Measurements from ENCODE around the gene EXOC3L4.

The EXOC3L4 gene

DNA sequence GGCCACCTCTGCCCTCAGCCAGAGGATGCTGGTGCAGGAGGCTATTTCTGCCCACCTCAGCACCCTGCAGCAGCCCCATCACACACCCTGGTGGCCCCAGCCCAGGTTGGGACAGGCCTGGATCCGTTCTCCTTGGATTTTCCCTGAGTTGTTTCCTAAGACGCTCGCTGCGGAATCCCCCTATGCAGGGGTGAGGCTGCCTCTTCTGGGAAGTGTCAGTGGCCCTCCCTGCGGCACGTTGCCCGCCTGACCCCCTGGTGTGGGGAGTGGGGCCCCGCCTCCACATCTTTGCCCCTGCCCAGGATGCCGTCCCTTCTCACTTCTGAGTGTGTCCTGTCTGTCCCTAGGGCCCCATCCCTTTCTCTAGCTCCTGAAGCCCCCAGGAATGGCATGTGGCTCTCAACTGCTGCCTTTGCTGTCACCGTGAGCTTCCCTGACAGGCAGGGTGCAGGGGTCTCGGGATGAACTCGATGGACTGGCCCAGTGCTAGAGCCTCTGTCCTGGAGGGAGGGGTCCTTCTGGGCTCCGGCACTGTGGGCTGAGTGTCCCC is 594 bp upstream of the EXOC3L4 start:
- DNase-seq: no peak

DNA sequence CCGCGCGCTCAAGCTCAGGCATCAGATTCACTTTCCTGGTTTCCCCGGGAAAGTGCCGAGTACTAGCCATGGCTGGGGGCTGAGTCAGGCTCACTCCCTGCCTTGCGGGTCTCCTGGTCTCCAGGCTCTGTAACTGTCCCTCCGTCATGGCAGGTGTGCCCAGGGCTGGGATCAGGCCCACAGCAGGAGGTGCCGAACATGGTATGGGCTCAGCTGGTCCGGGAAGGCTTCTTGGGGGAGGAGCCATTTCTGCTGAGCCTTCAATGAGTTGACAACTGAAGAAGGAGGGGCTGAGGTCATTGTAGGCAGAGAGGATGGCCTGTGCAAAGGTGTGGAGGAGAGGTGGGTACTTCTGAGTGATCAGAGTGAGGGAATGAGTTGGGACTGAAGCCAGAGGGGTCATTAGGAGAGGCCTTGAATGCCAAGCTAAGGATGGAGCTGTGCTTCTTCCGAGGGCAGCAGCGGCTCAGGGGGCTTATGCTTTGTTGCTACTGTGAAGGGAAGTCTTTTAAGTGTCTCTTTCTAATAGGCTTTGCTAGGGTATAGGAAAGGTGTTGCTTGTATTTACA is 769 bp downstream of the EXOC3L4 start:
- no peak for DNase-seq

DNA sequence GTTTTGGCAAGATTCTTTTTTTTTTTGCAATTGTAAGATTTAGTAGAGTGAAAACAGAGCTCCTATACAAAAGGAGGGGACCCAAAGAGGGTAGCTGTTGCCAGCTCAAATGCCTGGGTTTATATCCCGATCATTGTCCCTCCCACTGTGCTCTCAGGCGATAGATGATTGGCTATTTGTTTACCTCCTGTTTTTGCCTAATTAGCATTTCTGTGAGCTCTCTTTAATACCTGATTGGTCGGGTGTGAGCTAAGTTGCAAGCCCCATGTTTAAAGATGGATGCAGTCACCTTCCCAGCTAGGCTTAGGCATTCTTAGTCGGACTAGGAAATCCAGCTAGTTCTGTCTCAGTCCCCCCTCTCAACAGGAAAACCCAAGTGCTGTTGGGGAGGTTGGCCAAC is 1.9 kb downstream of the EXOC3L4 start:
- no peak for DNase-seq

DNA sequence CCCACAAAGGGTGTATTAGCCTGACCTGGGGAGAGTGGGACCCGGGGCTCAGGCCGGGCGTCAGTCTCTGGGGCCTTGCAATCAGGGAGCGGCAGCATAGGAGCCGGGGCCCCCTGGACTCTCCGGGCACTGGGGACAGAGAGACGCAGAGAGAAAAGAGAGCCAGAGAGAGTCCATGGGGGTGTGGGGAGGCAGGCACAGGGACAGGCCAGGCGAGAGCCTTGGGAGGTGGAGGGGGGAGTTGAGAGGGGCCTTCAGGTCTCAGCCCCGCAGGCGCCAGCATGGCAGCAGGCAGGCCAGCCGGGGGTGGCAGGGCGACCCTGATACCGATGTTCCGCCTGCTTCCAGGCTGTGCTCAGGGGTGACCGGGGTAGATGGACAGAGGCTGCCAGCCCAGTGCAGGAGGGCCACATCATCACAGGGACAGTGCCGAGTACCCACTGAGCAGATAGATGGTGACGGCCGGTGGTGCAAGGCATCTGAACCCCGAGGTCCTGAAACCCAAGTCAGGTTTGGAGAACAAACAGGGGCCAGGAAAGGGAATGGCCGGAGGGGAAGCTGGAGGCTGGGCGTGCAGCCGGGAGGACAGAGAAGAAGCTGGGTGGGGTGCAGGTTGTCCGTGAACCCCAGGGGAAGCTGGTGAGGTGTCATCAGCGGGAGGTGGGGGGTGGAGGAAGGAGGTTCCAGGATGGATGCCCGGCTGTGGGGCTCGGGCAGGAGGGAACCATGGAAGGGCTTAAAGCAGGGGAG is 2.9 kb downstream of the EXOC3L4 start:
- no peak for DNase-seq

DNA sequence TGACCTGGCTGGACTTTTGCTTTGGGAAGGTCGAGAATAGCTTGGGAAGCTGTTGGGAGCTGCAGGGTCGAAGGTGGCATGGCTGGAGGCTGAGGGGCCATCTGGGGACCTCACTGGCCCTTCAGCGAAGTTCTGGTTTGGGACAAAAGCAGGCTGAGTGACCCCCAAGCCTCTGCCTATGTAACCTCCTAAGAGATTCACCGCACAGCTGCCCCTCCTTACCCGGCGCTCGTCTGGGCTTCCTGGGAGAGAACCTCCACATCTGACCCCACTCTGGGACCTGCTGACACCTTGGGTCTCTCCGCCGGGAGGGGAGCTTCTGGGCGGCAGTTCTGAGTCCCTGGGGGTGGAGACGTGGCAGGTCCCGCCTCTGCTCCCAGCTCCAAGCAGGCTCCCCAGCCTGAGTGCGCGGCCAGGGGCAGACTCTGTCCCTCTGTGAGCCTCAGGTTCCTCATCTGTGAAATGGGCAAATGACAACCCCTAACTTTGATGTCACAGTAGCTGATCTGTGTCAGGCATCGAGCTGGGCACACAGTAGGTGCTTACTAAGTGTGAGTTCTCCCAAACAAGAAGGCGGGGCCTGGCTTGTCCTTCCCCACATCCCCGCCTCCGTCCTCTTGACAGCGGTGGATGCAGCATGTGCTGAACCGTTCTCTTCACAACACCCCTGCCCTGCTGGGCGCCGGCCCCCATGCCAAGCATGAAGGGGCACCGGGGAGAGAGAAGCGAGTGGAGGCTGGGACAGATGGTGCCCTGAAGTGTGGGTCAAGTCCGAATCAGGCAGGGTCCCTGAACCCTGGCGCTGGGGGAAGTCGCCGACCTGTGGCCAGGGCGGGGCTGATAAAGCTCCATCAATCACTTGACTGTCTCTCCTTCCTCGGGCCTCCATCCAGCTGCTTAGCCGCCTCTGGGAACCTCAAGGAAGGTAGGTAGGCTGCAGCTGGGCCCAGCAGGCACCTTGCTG is 3.8 kb downstream of the EXOC3L4 start:
- DNase-seq: no peak

DNA sequence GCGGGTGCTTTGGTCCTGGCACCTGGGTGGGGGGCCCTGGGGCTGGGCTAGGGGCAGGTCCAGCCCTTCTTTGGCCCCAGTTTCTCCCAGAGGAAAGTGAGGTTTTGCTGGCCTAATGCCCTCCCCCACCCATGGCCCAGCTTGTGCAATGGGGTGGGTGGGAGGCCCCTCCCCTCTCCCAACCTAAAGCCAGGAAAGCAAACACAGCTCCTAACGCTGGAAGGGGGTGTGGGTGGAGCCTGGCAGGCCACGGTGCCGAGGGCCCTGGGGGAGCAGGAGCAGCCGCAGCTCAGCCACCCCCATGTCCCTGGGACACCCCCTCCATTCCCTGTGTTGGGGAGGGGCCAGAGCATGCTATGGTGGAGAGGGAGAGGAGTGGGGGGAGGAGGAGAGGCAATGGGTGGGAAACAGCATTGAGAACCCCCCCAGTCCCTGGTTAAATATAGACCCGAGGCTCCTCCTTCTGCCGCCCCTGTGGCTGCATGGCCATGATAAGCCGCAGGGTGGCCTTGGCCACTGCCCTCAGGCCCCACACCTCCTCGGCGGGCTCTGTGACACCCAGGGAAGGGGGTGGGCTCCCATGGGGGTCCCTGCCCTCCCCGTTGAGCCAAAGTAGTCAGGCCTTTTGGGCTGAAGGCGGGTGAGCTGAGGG is 4.7 kb downstream of the EXOC3L4 start:
- DNase-seq: no peak

DNA sequence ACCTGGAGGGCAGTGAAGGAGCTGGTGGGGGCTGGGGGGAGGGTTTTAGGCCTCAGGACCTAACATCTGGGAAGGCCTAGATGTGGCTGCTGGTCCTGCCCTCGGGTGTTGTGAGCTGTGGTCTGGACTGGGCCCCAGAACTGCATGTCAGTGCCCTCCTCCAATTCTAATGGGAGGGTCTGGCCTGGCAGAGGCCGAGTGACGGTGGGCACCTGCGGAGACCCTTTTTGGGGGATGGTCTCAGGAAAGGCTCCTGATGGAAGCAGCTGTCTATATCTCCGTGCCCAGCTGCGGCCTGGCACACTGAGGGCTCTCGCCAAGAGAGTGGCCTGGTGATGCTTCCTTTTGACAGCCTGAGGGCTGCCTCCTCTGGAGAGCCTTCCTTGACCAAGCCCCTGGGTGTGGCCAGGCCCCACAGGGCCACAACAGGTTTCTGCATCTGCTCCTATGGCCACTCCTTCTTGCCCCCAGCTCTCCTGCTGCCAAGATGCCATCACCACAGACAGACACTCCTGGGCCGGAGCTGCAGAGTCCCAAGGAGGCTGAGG is 5.3 kb downstream of the EXOC3L4 start:
- no peak for DNase-seq

DNA sequence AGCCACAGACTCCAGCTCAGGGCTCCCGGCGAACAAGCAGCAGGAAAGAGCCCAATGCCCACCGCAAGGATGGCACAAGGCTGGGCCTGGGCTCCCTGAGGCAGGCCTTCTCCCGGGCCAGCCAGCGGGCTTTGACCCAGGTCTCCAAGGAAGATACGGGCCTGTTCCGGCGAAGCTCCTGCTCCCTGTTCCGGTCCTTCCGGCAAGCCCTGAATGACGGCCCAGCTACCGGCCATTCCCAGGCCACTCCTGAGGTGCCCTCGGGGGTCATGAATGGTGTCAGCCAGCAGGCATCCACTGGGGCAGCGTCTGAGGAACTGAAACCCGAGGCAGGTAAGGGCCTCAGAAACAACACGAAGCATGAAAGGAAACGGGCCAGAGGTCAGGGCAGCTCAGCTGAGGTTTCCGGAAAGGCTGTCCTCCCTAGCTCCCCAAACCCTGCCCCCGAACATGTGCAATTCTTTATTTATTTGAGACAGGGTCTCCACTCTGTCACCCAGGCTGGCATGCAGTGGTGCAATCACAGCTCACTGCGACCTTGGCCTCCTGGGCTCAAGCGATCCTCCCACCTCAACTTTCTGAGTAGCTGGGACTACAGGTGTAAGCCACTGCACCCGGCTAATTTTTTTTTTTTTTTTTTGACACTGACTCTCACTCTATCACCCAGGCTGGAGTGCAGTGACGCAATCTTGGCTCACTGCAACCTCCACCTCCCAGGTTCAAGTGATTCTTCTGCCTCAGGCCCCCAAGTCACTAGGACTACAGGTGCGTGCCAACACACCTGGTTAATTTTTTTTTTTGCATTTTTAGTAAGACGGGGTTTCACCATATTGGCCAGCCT is 6.0 kb downstream of the EXOC3L4 start:
- DNase-seq: no peak

DNA sequence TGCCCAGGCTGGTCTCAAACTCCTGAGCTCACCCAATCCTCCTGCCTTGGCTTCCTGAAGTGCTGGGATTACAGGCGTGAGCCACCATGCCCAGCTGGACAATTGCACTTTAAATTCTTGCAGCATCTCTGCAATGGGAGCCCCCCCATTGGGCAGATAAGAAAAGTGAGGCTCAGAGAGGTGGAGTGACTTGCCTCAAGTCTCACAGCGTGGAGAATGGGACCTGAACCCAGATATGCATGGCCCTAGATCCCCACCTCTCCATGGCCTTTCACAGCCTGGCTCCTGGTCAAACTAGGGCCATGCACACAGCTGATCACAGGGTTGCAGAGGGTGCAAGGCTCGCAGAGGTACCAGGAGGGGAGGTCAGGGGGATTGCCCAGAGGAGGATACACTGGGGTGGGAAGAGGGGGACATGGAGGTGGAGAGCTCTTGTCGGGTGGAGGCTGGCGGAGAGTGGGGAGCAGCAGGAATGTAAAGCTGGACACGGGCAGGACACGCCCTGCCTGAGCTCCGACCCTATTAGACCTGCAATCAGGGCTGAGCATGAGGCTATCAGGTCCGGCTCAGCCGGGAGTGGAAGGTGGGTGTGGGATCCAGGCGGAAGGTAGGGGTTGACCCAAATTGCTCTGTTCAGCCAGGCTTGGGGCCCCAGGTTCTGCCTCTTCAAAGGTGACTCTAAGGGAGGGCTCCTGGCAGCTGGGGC is 6.9 kb downstream of the EXOC3L4 start:
- no peak for DNase-seq

DNA sequence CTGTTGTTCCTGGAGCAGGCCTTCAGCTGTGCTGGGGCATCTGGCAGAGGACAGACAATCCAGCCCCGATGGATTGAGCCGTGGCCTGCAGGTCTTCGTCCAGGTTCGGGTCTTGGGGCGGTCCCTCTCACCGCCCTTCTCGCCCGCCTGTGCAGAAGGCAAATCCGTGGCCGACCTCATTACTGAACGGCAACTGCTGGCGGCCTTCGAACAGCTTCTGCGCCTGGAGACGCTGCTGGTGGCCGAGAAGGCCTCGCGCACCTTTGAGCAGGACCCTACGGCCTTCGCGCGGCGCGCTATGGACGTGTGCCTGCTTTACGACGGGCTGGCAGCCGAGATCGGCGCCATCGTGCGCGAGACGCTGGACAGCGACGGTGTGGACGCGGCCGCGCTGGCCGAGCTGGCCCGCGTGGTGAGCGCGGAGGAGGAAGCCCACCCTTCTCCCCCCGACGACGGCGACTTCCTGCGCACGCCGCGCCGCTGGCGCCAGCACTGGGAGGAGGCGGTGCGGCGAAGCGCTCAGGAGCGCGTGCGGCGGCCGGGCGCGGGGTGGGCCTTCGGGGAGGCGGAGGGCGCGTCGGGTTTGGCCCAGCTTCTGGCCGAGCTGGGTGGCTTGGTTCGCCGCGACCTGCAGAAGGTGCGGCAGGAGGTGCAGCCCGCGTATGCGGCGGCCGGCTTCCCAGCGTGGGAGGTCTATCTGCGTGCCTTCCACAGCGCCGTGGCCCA is 7.6 kb downstream of the EXOC3L4 start:
- DNase-seq: no peak

DNA sequence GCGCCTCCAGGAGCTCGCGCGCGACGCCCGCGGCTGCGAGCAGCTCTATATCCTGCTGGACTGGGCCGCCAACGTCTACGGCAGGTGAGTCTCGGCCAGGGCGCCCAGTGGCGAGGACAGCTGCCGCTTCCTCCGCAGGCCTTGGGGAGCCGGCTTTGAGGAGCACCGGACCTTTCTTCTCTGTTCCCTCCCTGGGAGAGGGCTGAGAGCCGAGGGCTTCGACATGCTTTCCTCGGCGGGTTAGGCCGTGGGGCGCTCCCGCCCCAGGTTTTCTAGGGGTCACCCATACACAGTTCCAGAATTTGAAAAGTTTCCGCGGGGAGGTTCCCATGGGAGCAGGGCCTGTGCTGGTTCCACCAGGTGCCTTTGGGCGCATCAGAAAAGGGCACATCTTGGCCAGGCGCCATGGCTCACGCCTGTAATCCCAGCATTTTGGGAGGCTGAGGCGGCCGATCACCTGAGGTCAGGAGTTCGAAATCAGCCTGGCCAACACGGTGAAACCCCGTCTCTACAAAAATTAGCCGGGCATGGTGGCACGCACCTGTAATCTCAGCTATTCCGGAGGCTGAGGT is 8.2 kb downstream of the EXOC3L4 start:
- no peak for DNase-seq

DNA sequence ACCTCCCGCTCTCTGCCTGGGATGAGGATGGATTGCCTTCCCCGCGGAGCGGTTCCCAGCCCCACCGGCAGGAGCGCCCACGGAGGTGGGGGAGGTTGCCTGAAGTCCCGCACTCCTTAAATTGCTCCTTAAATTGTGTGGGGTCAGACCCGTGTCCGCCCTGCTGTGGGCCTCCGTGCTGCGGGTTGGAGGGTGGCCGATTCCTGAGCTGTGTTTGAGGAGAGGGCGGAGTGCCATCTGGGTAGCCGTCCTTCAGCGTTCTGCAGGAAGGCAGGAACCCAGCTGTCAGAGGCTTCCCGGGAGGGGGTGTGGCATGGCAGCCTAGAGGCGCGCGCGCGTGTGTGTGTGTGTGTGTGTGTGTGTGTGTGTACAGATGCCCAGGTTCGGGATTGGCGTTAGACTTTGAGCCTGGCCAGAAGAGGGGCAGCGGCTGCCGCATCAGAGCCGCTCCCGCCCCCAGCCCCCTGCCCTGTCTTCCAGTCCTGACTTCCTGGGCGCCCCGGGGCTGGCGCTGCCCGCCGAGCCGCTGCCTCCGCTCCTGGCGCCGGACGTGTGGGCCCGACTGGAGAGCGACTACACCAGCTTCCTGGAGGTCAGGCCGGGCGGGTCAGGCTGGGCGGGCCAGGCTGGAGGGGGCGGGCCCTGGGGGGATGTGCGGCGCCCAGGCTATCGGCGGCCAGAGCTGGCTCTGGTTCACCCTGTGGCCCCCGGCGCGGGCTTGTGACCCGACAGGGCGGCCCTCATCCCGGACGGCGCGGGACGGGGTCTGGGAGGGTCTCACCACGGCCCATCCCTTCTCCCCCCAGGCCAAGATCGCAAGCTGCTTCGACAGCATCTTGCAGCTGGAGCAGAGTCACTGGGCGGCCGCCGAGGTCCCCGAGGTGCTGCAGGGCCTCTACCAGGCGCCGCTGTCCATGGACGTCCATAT is 9.2 kb downstream of the EXOC3L4 start:
- DNase-seq: no peak

DNA sequence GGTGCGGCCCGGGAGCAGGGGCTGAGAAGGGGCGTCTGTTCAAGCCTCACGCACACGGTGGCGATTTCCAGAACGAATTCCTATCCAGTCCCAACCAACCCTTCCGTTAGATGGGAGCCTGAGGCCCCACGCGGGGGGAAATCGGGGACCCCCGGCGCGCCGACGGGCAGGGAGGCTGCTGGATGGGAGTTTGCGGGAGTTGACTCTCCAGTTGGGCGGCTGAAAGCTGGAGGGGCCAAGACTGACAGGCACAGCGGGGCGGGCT is 9.8 kb downstream of the EXOC3L4 start:
- no peak for DNase-seq

DNA sequence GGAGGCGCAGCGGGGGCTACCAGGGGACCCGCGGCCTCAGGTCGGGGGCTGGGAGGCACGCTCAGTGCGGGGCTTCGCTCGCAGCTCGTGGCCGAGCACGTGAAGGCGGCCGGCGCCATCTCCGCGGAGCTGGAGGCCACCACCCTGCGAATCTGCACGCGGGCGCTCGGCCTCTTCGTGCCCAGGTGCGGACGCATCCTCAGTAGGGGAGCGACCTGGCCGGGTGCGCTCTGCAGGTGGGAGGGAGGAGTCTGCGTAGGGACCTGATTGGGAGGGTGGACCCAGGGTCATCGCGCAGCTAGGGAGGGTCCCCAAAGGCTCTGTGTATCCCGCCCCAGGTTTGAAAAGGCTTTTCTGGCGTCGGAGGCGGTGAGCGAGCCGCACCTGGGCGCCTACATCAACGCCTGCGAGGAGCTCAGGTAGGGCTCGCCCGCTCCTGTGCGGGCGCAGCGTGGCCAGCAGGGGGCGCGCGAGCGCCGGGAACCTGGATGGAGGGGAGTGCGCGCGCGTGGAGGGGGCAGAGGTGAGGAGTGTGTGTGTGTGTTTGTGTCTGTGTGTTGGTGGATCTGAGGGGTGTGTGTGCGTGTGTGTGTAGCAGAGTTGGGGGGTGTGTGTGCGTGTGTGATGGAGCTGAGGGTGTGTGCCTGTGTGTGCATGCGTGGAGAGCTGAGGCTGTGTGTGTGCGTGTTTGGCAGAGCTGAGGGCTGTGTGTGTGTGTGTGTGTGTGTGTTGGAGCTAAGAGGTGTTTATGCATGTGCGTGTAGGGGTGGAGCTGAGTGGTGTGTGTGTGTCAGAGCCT is 10.3 kb downstream of the EXOC3L4 start:
- DNase-seq: peak; percentile 65

DNA sequence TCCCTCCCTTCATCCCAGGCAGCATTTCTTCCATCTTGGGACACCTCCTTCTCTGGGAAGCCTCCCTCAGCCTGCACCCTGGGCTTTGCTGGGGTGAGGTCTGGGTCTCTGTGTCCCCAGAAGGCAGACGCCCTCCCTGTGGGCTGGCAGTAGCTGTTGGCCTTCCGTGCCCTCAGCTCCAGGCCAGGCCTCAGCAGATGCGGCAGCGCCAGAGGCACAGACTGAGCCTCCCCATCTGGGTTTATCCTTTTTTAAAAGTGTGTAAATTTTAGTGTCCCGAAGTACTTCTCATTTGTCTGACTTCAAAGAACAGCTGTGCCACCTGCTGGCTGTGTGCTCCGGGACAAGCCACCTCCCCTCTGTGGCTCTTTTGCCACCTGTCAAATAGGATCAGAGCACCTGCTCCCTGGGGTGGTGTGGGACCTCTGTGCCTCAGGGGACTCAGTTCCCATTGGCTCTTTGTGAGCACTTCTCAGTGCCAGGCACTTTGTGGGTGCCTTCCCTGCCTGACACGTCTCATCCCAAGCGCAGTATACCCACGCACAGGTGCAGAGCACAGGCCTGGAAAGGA is 11.1 kb downstream of the EXOC3L4 start:
- no peak for DNase-seq

DNA sequence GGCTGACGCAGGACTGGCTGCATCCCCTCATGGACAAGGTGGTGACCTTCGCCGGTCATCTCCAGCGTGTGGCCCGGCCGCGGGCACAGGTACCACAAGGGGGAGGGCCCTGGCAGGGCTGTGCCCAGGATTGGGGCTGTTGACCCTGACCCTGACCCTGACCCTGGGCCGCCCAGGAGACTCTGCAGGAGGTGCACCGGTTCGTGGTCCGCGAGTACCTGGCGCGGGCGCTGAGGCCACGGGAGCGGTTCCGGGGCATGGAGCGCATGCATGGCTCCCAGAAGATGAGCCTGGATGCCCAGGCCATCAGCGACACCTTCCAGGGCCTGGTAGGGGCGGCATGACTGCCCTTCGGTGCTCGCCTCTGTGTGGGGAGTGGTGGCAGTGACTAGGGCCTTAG is 12.9 kb downstream of the EXOC3L4 start:
- no peak for DNase-seq

DNA sequence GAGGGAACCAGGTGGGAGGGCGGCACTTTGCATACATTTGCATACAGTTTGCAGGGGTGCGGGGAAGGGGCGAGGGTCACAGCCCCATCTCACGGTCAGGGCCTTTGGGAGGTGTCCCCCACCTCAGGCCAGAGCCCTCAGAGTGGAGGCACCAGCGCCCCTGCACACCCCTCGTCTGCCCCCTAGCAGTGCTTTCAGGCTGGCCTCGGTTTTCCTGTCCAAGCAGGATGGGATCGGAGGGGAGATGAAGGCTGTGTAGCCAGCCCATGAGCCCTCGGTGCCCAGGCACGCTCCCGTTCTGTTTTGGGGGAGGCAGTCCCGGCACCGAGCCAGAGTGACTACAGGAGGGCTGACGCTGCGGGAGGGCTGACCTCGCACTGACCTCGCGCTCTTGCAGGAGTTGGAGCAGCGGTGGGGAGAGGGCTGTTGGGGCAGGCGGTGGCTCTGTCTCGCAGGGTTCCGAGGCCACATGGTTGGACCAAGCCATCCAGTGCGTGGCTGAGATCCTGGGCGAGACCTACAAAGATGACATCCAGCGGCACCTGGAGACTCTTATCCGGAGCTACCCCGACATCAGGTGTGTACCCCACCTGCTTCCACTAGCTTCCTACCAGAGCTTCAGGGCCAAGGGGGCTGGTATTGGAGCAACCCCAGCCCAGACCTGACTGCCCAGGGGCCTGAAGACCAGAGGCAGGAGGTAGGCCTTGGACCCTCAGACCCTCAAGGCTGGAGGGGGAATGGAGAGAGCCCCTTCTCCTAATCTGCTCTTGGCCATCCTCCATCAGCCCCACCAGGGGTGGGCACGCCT is 13.6 kb downstream of the EXOC3L4 start:
- no peak for DNase-seq
